Stimulated activated CD8-positive, alpha-beta memory T cell treated with anti-CD3 and anti-CD28 coated beads, Interleukin-4, amount 100 ng/mL, for 1 hour (primary cell): ENCODE results near the gene RAB3IL1.
A peak's percentile ranks its signal among the peaks of the same experiment; 100 is the strongest.
"Not testable (repeated sequence)": the region's sequence is repeated elsewhere in the genome, so short reads cannot be mapped to it uniquely, and the experiment has no call there.

Experiments
- DNase-seq, 2 donors: peaks; one replicate each; pipeline ENCODE4 v3.0.0-alpha.2; 2020; ENCODE audit warnings: low read depth in 2 of 2, low spot score in 1 of 2

Gene RAB3IL1

GRCh38 chr11:61887839-61888494, 29.4 kb downstream of the RAB3IL1 start:
- no peak for DNase-seq

- no peak for DNase-seq
Observed at GRCh38 chr11:61886643-61887042, 30.7 kb downstream of the RAB3IL1 start.

GRCh38 chr11:61885784-61886580, 31.4 kb downstream of the RAB3IL1 start:
- no peak for DNase-seq

GRCh38 chr11:61885166-61885778, 32.1 kb downstream of the RAB3IL1 start:
- DNase-seq, result no peak

GRCh38 chr11:61883947-61884346, 33.4 kb downstream of the RAB3IL1 start:
- DNase-seq, result no peak

- no peak for DNase-seq
Observed at GRCh38 chr11:61883327-61883726, 34.0 kb downstream of the RAB3IL1 start.

- DNase-seq, result no peak
Observed at GRCh38 chr11:61882879-61883278, 34.5 kb downstream of the RAB3IL1 start.

GRCh38 chr11:61882267-61882666, 35.1 kb downstream of the RAB3IL1 start:
- not testable (repeated sequence) for DNase-seq

GRCh38 chr11:61881397-61881796, 36.0 kb downstream of the RAB3IL1 start:
- DNase-seq, result no peak

GRCh38 chr11:61880454-61880853, 36.9 kb downstream of the RAB3IL1 start:
- DNase-seq, result no peak

GRCh38 chr11:61880031-61880430, 37.3 kb downstream of the RAB3IL1 start:
- no peak for DNase-seq

- no peak for DNase-seq
Observed at GRCh38 chr11:61879152-61879551, 38.2 kb downstream of the RAB3IL1 start.

GRCh38 chr11:61875698-61876097, 41.7 kb downstream of the RAB3IL1 start:
- DNase-seq, result no peak

GRCh38 chr11:61874853-61875252, 42.5 kb downstream of the RAB3IL1 start:
- DNase-seq, result no peak

GRCh38 chr11:61874377-61874809, 43.0 kb downstream of the RAB3IL1 start:
- DNase-seq, result no peak

- no peak for DNase-seq
Observed at GRCh38 chr11:61873588-61874376, 43.6 kb downstream of the RAB3IL1 start.

GRCh38 chr11:61872935-61873565, 44.3 kb downstream of the RAB3IL1 start:
- no peak for DNase-seq

GRCh38 chr11:61871158-61871597, 46.2 kb downstream of the RAB3IL1 start:
- peak in 1 of 2 donors; percentile 25 for DNase-seq

- DNase-seq, result no peak
Observed at GRCh38 chr11:61870541-61871031, 46.8 kb downstream of the RAB3IL1 start.

- DNase-seq, result no peak
Observed at GRCh38 chr11:61869708-61870451, 47.5 kb downstream of the RAB3IL1 start.
